Activated CD8-positive, alpha-beta T cell treated with anti-CD3 and anti-CD28 coated beads for 36 hours (primary cell): ENCODE results near the gene ZNF804B. TPM values are rescaled to one million over a fixed set of nuclear protein-coding genes. Genes with fewer than 3 reads are reported as not detected.

Source experiments
- ATAC-seq: fragments of 200-7000 bp; cut with Tn5 transposase; one replicate; pipeline ENCODE4 v1.10.0; 2021; ENCODE audit warnings: mild to moderate bottlenecking, moderate library complexity
- CTCF ChIA-PET: fragments of 350-600 bp; sonication (Branson Sonifier 250); formaldehyde crosslinking; loops from one replicate; lab custom pipeline; 2021; ENCODE audit warnings: antibody characterized with exemption; lab: Charles Lee
- POLR2A ChIA-PET: fragments of 350-600 bp; sonication (Branson Sonifier 250); formaldehyde crosslinking; loops from one replicate; lab custom pipeline; 2021; ENCODE audit warnings: antibody characterized with exemption; lab: Charles Lee
- DNase-seq: peaks from one replicate; pipeline ENCODE4 v3.0.0-alpha.2; 2020
- H3K27ac Mint-ChIP-seq: one replicate; pipeline ENCODE4 v1.8.0; 2021; ENCODE audit warnings: mild to moderate bottlenecking, mixed read lengths
- H3K27me3 Mint-ChIP-seq: one replicate; pipeline ENCODE4 v1.8.0; 2021; ENCODE audit warnings: mixed read lengths
- H3K36me3 Mint-ChIP-seq: one replicate; pipeline ENCODE4 v1.8.0; 2021; ENCODE audit warnings: low read depth, mixed read lengths
- H3K4me1 Mint-ChIP-seq: one replicate; pipeline ENCODE4 v1.8.0; 2021; ENCODE audit warnings: low read depth, mixed read lengths
- H3K4me3 Mint-ChIP-seq: one replicate; pipeline ENCODE4 v1.8.0; 2021; ENCODE audit warnings: mild to moderate bottlenecking, moderate library complexity, mixed read lengths
- H3K9me3 Mint-ChIP-seq: one replicate; pipeline ENCODE4 v1.8.0; 2021; ENCODE audit warnings: mixed read lengths
- CTCF ChIP-seq: fragments of 200-600 bp; IDR thresholded peaks from one replicate; pipeline ENCODE4 v1.8.0; 2022; ENCODE audit warnings: antibody characterized with exemption, mild to moderate bottlenecking
- intact Hi-C: fragments of 100-400 bp; cut with micrococcal nuclease; formaldehyde crosslinking; loops from one replicate; pipeline ENCODE4 v1.10.0; 2022
- total RNA-seq, 2 experiments: library from RNA; stranded (reverse); gene quantifications; one replicate each; pipeline ENCODE4 v1.2.3, GENCODE V29; 2021

The ZNF804B gene
- not detected for total RNA-seq

- Mint-ChIP-seq H3K4me3 (no peak within 1 kb of the TSS), H3K9me3 (no peaks in the 10 kb centered on the region), H3K27me3 (peaks cover 33% of the 10 kb centered on the region), H3K4me1 (peaks cover 3% of the 10 kb centered on the region), H3K36me3 (peaks cover 2% of the 10 kb centered on the region), H3K27ac (no peak within 1 kb of the TSS)
- intact Hi-C loops = no loop called here
- ChIA-PET CTCF (no interaction called here), POLR2A (no interaction called here)
- ATAC-seq (no peak), DNase-seq (peak; percentile 1)
- no peak for TF ChIP-seq CTCF
Observed at GRCh38 chr7:88759230-88760135, at the start of gene ZNF804B. ZNF804B (plus strand) TSS chr7:88759700; CDS start chr7:88759977, 277 bp downstream.

DNA sequence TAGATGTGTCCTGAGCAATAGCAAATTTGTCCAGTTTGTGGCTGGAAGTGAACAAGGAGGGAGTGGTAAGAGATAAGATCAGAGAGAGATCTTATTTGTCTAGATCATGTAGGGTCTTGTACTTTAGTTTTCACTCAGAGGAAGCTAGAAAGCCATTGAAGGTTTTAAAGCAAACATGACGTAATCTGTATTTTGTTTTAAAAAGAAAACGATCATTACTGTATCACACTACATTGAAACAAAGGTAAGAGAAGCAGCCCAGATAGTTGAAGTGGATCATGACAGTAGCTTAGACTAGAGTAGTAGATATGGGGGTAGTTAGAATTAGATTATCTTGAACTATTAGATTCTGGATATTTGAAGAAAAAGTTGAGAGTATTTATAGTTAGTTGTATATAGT lies 23.6 kb upstream of the ZNF804B start:
- intact Hi-C loops = no loop called here
- Mint-ChIP-seq H3K27ac (no peak overlapping the region), H3K36me3 (no peaks in the 10 kb centered on the region), H3K9me3 (peaks cover 2% of the 10 kb centered on the region), H3K4me1 (no peaks in the 10 kb centered on the region), H3K27me3 (no peaks in the 10 kb centered on the region), H3K4me3 (no peak overlapping the region)
- no peak for DNase-seq
- no peak for TF ChIP-seq CTCF
- ChIA-PET CTCF (no interaction called here), POLR2A (no interaction called here)
- no peak for ATAC-seq

GRCh38 chr7:88737632-88738031 lies 21.9 kb upstream of the ZNF804B start:
- no peak for TF ChIP-seq CTCF
- H3K27me3 Mint-ChIP-seq = no peaks in the 10 kb centered on the region
- H3K27ac Mint-ChIP-seq = no peak overlapping the region
- ATAC-seq (no peak), DNase-seq (no peak)
- no peaks in the 10 kb centered on the region for H3K9me3 Mint-ChIP-seq
- ChIA-PET CTCF (no interaction called here), POLR2A (no interaction called here)
- no peaks in the 10 kb centered on the region for H3K4me1 Mint-ChIP-seq
- intact Hi-C loops = no loop called here
- no peaks in the 10 kb centered on the region for H3K36me3 Mint-ChIP-seq
- no peak overlapping the region for H3K4me3 Mint-ChIP-seq

DNA sequence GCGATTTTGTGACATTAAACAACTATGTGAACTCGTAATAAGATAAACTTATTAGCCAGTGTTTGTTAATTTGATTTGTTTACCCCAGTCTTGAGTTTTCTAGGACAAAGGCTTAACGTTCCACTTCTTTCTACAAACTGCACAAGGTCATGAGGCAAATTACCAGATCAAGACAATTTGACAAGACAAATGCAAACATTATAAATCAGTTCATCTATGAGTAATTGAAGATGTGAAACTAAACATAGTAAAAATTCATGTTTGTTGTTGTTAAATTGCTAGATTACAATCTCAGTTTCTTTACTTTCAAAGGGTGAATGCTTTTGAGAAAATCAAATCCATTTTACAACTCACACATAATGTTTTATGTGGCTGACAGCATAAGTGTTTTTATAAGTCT lies 13.4 kb upstream of the ZNF804B start:
- no peaks in the 10 kb centered on the region for H3K36me3 Mint-ChIP-seq
- no peak overlapping the region for H3K27ac Mint-ChIP-seq
- H3K4me1 Mint-ChIP-seq = no peaks in the 10 kb centered on the region
- intact Hi-C loops = no loop called here
- ATAC-seq = no peak
- ChIA-PET POLR2A (no interaction called here), CTCF (no interaction called here)
- no peak overlapping the region for H3K4me3 Mint-ChIP-seq
- DNase-seq = no peak
- H3K9me3 Mint-ChIP-seq = no peaks in the 10 kb centered on the region
- TF ChIP-seq CTCF = no peak
- H3K27me3 Mint-ChIP-seq = no peaks in the 10 kb centered on the region

- ATAC-seq = no peak
- POLR2A ChIA-PET = no interaction called here
- intact Hi-C loops = no loop called here
Observed at GRCh38 chr7:88756802-88757201, 2.7 kb upstream of the ZNF804B start.

More at GRCh38 chr7:88756802-88757201, 2.7 kb upstream of the ZNF804B start:
- TF ChIP-seq CTCF = no peak
- CTCF ChIA-PET = no interaction called here
- Mint-ChIP-seq H3K9me3 (no peaks in the 10 kb centered on the region), H3K4me3 (no peak overlapping the region), H3K36me3 (peaks cover 2% of the 10 kb centered on the region), H3K4me1 (peaks cover 3% of the 10 kb centered on the region), H3K27ac (no peak overlapping the region), H3K27me3 (peaks cover 37% of the 10 kb centered on the region)
- no peak for DNase-seq
